Activated CD4-positive, CD25-positive, alpha-beta regulatory T cell treated with anti-CD3 and anti-CD28 coated beads, Interleukin-2, amount 50 U/mL, for 16 hours (primary cell): ENCODE data around the gene MITF.

ENCODE experiments used
- DNase-seq: peaks from one replicate; pipeline ENCODE4 v3.0.0-alpha.2; 2020; ENCODE audit warnings: low read depth, low spot score

Gene MITF

DNA sequence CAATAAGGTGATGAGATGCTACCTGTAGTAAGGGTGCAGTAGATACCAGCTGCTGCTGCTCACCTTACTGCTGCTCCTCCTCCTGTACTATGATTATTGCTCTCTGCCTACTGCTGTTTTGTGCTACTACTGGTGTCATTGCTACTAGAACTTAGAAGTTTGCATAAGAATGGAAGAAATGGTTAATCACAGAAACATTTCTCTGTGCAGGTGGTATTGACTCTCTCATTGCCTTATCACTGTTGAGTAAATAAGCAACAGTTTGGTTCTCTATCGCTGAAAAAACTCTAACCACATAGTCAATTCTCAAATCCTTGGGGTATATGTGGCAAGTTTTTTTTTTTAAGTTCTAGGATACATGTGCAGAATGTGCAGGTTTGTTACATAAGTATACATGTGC lies 16.5 kb downstream of the MITF start:
- DNase-seq = no peak

DNA sequence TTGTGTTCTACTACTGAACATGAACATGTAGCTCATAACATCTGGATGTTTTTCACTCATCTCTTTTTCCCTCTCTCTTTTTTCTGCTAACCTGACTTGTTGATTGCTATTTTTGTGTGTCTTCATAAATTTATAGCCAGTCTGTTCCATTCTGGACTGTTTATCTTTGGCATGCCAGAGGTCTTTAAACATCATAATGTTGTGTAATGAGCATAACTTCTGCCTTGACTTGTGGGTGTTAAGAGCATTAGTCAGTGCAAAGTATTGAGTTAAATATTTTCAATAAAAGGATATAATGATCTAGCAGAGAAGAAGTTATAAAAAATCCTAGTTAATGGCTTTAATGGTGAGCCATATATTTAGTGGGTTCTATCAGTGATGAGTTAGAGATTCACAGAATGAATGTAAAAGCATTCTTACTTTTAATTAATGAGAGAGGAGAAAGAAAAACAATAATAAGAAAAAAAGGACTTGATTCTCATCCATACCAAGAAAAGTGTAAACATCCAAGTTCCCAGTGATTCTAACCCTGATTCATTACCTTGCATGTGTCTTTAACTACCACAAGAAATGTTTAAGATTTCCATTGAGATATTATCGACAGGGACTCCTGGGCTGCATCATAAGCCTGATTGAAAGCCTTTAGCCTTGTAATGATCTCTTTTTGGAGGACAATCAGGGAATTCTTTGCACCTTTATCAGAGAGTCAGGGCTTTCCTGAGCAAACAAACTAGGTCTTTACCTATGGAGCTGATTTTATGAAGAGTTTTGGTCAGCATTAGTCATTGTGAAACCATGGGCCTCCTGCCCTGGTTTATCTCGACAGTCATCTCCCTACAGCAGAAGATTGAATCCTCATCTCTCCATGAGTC lies 22.9 kb downstream of the MITF start:
- no peak for DNase-seq

DNA sequence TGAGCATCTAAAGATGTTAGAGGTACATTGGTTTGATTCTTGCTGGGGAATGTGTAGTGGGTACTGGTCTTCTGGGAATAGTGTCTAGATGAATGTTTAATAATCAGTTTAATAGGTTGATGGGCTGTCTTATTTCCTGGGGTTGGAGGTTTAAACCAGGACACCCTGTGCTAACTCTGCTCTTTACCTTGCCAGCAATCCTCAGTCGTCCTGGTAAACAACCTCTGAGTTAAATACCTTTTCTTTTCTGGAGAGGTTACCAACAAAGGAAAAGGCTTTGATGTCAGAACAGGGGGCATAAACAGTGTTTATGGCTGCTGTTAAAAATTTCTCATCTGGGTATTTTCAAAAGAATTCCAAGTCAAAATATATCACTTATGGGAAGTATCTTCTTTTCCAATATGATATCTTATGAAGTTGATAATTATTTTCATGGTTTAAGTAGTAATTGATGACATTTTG lies 23.5 kb downstream of the MITF start:
- DNase-seq = no peak

GRCh38 chr3:69763458-69763857 lies 24.2 kb downstream of the MITF start:
- no peak for DNase-seq

- DNase-seq = no peak
Observed at GRCh38 chr3:69764121-69764741, 25.0 kb downstream of the MITF start.

DNA sequence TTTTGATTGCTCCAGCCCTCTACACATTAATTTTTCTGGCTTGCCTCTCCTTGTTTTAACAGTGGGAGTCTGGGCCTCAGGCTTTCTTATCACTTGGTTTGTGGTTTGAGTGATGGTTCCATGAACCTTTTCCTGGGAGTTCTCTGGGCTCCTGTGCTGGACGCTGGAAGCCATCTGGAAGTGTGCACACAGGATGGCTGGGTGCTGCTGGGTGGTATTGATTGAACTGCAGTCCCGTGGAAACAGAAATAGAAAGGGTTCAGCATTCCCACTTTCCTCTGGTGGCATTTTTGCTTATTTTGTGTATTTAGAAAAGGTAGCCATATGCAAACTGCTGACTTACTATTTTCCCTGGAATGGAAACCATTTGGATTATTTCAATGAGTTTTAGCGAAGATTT lies 25.6 kb downstream of the MITF start:
- no peak for DNase-seq

DNA sequence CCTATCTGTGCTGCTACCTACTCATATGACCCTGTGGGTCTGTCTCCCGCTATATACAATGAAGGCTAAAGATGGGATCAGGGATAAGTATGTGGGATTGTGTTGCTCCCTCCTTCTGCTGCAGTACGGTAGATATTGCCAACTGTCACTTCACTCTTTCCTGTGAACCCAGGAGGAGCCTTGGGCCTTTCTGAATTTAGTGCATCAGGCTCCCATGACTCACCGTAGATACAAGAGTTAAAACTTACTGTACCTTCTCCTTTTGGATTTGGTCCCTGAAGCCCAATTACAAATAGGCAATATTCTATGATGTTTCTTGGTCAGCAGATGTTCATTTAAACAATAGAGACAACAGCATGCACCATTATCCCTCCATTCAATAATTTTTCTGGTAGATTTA lies 27.4 kb downstream of the MITF start:
- no peak for DNase-seq

GRCh38 chr3:69767571-69767970 lies 28.3 kb downstream of the MITF start:
- DNase-seq = no peak

DNA sequence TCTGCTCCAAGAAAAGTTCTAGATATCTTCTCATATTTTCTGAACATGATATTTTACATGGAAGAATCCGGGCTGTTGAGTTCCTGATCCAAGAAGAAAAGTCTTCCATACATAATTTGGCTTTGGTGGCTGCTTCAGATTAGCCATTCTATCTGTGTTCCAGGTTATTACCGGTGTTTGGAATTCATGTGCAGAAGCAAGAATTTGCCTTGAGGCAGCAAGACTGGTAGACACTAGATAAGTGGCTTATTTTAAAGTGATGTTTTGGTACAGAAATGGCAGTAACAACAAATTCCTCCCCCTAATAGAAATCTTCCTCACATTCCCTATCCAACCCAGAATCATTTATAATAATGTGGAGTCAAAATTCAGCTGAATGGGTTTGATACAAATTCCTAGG lies 29.2 kb downstream of the MITF start:
- DNase-seq = no peak

GRCh38 chr3:69770219-69770618 lies 31.0 kb downstream of the MITF start:
- DNase-seq = no peak

GRCh38 chr3:69770976-69771634 lies 31.8 kb downstream of the MITF start:
- no peak for DNase-seq

- no peak for DNase-seq
Observed at GRCh38 chr3:69772152-69772867, 33.0 kb downstream of the MITF start.

- no peak for DNase-seq
Observed at GRCh38 chr3:69774029-69774428, 34.8 kb downstream of the MITF start.

GRCh38 chr3:69775751-69776150 lies 36.5 kb downstream of the MITF start:
- no peak for DNase-seq

DNA sequence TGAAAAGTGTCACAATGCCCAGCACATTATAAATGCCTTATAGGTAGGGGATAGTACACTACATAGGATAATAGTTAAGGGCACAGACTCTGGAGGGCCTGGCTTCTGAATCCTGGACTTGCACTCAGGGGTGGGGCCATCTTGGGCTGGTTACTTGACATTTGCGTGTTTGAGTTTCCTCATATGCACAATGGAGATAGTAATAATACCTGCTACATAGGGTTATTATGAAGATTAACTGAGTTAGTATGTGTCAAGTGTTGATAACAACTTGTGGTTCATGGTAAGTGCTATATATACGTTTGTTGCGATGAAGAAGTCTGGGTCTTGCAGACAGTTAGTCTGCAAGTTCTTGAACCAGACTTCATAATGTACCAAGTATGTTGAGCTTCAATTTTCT lies 37.0 kb downstream of the MITF start:
- no peak for DNase-seq

GRCh38 chr3:69776920-69777581 lies 37.8 kb downstream of the MITF start:
- DNase-seq = no peak

DNA sequence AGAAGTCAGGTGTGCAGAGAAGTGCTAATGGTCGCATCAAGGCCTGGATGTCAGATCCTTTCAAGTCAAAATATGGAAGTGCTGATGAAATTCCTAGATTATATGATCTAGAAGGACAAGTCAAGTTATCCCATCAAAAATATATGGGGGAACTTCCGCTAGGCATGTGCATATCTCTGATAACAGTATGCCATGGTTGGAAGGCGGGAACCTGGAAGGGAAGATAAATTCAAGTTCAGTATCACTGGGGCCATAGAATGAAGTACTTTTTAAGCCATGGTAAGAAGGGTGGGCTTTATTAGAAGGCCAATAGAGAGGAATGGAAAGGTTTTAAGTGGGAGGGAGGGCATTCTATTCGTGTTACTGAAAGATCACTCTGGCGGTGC lies 38.3 kb downstream of the MITF start:
- DNase-seq = no peak

DNA sequence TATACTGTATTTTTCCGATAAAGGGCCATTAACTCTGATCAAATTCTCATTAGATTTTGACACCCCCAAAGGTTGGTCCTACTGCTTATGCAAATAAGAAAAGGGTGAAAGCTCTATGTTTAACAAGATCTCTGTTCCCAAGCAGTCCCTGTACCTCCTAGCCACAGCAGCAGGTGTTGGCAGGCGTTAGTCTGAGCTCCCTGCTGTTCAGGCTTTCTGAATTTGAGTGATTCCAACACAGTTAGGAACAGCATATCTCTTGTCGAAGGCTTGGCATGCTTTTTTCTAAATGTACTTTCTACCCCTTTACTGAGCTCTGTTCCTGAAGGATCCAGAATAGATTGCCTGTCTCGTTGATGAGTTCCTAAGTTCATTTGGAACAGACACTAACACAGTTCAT lies 42.3 kb downstream of the MITF start:
- DNase-seq = no peak

- no peak for DNase-seq
Observed at GRCh38 chr3:69784954-69785514, 45.8 kb downstream of the MITF start.

DNA sequence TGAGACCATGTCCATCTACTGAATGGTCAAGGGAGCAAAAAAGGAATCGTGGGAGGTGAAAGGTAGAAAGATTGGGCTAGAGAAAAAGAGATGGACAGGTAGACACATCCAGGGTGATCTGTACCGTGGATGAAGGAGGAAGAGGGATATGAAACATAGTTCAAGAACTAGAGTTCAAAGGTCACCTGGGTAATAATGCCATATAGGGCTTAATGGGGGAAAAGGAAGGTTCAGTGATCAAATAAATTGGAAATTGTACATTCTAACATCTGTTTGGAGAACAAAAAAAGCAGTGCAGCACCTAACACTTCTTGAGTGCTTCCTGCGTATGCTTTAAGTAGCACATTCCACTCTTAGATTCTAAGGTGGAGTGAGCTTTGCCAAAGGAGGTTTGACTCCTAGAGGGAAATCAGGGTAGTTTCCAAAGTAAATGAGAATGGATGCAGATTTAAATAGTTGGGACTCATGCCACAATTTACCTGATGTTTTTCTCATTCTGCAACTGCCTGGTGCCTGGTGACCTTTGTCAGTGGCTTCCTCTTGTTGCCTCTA lies 46.6 kb downstream of the MITF start:
- DNase-seq = no peak

DNA sequence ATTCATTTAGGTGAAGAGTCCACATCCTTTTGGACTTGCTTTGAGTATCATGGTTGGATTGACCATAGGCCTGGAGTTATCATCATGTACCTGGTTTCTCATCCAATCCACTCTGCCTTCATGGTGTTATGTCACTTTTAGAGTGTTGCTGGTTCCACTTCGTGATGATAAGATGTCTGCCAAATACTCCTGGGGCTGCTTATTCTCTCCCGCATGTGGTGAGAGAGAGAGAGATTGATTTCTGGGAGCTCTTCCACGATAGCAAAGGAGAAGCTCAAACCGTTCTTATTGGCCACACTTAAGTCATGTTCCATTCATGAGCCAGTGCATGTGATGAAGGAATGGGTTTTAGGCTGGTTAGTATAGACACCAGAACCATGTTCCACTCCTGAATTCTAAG lies 47.6 kb downstream of the MITF start:
- no peak for DNase-seq
